H9 (cell line): Measurements from ENCODE around the gene JMJD1C. TPM values are rescaled to one million over a fixed set of nuclear protein-coding genes. Genes with fewer than 3 reads are reported as not detected.

ENCODE experiments used
- DNase-seq: peaks from one replicate; pipeline ENCODE4 v3.0.0-alpha.2; 2017
- H2AFZ ChIP-seq: one replicate; pipeline ENCODE4 v1.6.1; 2013; ENCODE audit warnings: mild to moderate bottlenecking, low read length, control low read depth, moderate library complexity
- H2AK5ac ChIP-seq: 2 replicates; pipeline ENCODE4 v1.6.1; 2013; ENCODE audit warnings: low read length, control low read depth, mixed read lengths; ENCODE audit not compliant: insufficient read length
- H2BK120ac ChIP-seq: one replicate; pipeline ENCODE4 v1.6.1; 2013; ENCODE audit warnings: low read depth, mild to moderate bottlenecking, low read length, control low read depth, inconsistent platforms; ENCODE audit not compliant: poor library complexity, severe bottlenecking
- H2BK12ac ChIP-seq: 2 replicates; pipeline ENCODE4 v1.6.1; 2013; ENCODE audit warnings: low read length, control low read depth, mixed read lengths, low read depth; ENCODE audit not compliant: insufficient read length
- H2BK15ac ChIP-seq: 2 replicates; pipeline ENCODE4 v1.6.1; 2013; ENCODE audit warnings: low read depth, low read length, control low read depth
- H2BK20ac ChIP-seq: one replicate; pipeline ENCODE4 v1.6.1; 2013; ENCODE audit warnings: low read depth, mild to moderate bottlenecking, low read length, control low read depth, inconsistent platforms; ENCODE audit not compliant: poor library complexity, severe bottlenecking
- H2BK5ac ChIP-seq: 2 replicates; pipeline ENCODE4 v1.6.1; 2013; ENCODE audit warnings: low read length, control low read depth, mixed read lengths; ENCODE audit not compliant: insufficient read length
- H3K14ac ChIP-seq: 2 replicates; pipeline ENCODE4 v1.6.1; 2013; ENCODE audit warnings: low read length, control low read depth; ENCODE audit not compliant: insufficient read depth
- H3K18ac ChIP-seq: 2 replicates; pipeline ENCODE4 v1.6.1; 2013; ENCODE audit warnings: low read depth, mild to moderate bottlenecking, mixed read lengths, low read length, control low read depth; ENCODE audit not compliant: insufficient read length
- H3K23ac ChIP-seq: 2 replicates; pipeline ENCODE4 v1.6.1; 2013; ENCODE audit warnings: low read length, control low read depth, mixed read lengths, low read depth; ENCODE audit not compliant: insufficient read length
- H3K23me2 ChIP-seq: 2 replicates; pipeline ENCODE4 v1.6.1; 2013; ENCODE audit warnings: low read depth, mild to moderate bottlenecking, mixed read lengths, low read length, control low read depth; ENCODE audit not compliant: insufficient read length, poor library complexity, severe bottlenecking
- H3K27ac ChIP-seq: 2 replicates; pipeline ENCODE4 v1.5.1; 2013; ENCODE audit warnings: low read length, control low read depth, mixed read lengths, low read depth; ENCODE audit not compliant: insufficient read length
- H3K27me3 ChIP-seq: 2 replicates; pipeline ENCODE4 v1.6.1; 2013; ENCODE audit warnings: low read length, control low read depth, inconsistent platforms; ENCODE audit not compliant: insufficient read depth
- H3K4ac ChIP-seq: 2 replicates; pipeline ENCODE4 v1.6.1; 2013; ENCODE audit warnings: low read depth, mild to moderate bottlenecking, control low read depth, inconsistent platforms, low read length, moderate library complexity
- H3K4me1 ChIP-seq: 2 replicates; pipeline ENCODE4 v1.6.1; 2013; ENCODE audit warnings: low read length, control low read depth, inconsistent platforms; ENCODE audit not compliant: insufficient read depth
- H3K4me2 ChIP-seq: 2 replicates; pipeline ENCODE4 v1.6.1; 2013; ENCODE audit warnings: low read length, control low read depth, mixed read lengths; ENCODE audit not compliant: insufficient read length, insufficient read depth
- H3K56ac ChIP-seq: 2 replicates; pipeline ENCODE4 v1.6.1; 2013; ENCODE audit warnings: low read depth, mild to moderate bottlenecking, mixed read lengths, low read length, control low read depth; ENCODE audit not compliant: insufficient read length
- H3K79me1 ChIP-seq: 2 replicates; pipeline ENCODE4 v1.6.1; 2013; ENCODE audit warnings: low read depth, mild to moderate bottlenecking, moderate library complexity, low read length, control low read depth, inconsistent platforms; ENCODE audit not compliant: insufficient read depth, poor library complexity, severe bottlenecking
- H3K79me2 ChIP-seq: 2 replicates; pipeline ENCODE4 v1.6.1; 2013; ENCODE audit warnings: low read length, control low read depth, inconsistent platforms; ENCODE audit not compliant: insufficient read depth
- H3K9ac ChIP-seq: 2 replicates; pipeline ENCODE4 v1.6.1; 2013; ENCODE audit warnings: low read length, control low read depth, mixed read lengths; ENCODE audit not compliant: insufficient read length; ENCODE audit errors: extremely low read depth
- H3K9me3 ChIP-seq: one replicate; pipeline ENCODE4 v1.6.1; 2013; ENCODE audit warnings: low read depth, low read length, inconsistent platforms; ENCODE audit not compliant: control insufficient read depth
- H3T11ph ChIP-seq: one replicate; pipeline ENCODE4 v1.6.1; 2013; ENCODE audit warnings: mild to moderate bottlenecking, low read length, control low read depth, inconsistent platforms
- H4K20me1 ChIP-seq: one replicate; pipeline ENCODE4 v1.6.1; 2013; ENCODE audit not compliant: control insufficient read depth, insufficient read length, insufficient read depth
- H4K5ac ChIP-seq: 2 replicates; pipeline ENCODE4 v1.6.1; 2013; ENCODE audit warnings: low read depth, mild to moderate bottlenecking, mixed read lengths, low read length, control low read depth; ENCODE audit not compliant: insufficient read length
- H4K8ac ChIP-seq: replicated peaks from 2 replicates; pipeline ENCODE4 v1.6.1; 2013; ENCODE audit warnings: low read length, control low read depth, mixed read lengths, low read depth; ENCODE audit not compliant: insufficient read length
- H4K91ac ChIP-seq: 2 replicates; pipeline ENCODE4 v1.6.1; 2013; ENCODE audit warnings: low read depth, mild to moderate bottlenecking, moderate library complexity, mixed read lengths, low read length, control low read depth; ENCODE audit not compliant: insufficient read length
- H3K27ac Mint-ChIP-seq, 3 experiments: 2 replicates in 2 of 3; 3 replicates in 1 of 3; pipeline ENCODE4 v1.8.0; 2020 to 2021; ENCODE audit warnings: mixed read lengths in 3 of 3, mild to moderate bottlenecking in 1 of 3, moderate library complexity in 1 of 3
- H3K27me3 Mint-ChIP-seq: 2 replicates; pipeline ENCODE4 v1.8.0; 2021; ENCODE audit warnings: low read depth, mild to moderate bottlenecking, moderate library complexity, mixed read lengths
- H3K36me3 Mint-ChIP-seq, 3 experiments: 2 replicates in 2 of 3; 3 replicates in 1 of 3; pipeline ENCODE4 v1.8.0; 2020 to 2021; ENCODE audit warnings: low read depth in 3 of 3, mixed read lengths in 3 of 3; ENCODE audit not compliant: insufficient read depth in 1 of 3
- H3K4me1 Mint-ChIP-seq, 2 experiments: 2 replicates each; pipeline ENCODE4 v1.8.0; 2020; ENCODE audit warnings: mixed read lengths in 2 of 2
- H3K4me3 Mint-ChIP-seq, 2 experiments: 2 replicates in 1 of 2; 3 replicates in 1 of 2; pipeline ENCODE4 v1.8.0; 2020 to 2021; ENCODE audit warnings: mild to moderate bottlenecking in 2 of 2, mixed read lengths in 2 of 2, moderate library complexity in 1 of 2
- H3K9me3 Mint-ChIP-seq, 2 experiments: 2 replicates in 1 of 2; 3 replicates in 1 of 2; pipeline ENCODE4 v1.8.0; 2020; ENCODE audit warnings: mild to moderate bottlenecking in 2 of 2, mixed read lengths in 2 of 2, moderate library complexity in 1 of 2
- WGBS: extraction: QIAGEN DNeasy Blood & Tissue Kit; methylation state at CpG from one replicate; pipeline ENCODE4 v1.1.7; 2013; ENCODE audit warnings: missing lambda C conversion rate, low lambda C conversion rate, mixed read lengths; ENCODE audit not compliant: insufficient read length; ENCODE audit errors: extremely low coverage; 5-methylcytosine and 5-hydroxymethylcytosine counted together
- total RNA-seq: library from RNA; stranded (reverse); gene quantifications from 2 replicates; pipeline ENCODE4 v1.2.1, GENCODE V29; 2021
- TF ChIP-seq, protein P1 (sequence below): fragments of 200-600 bp; sonication (generic); conservative IDR thresholded peaks from 3 replicates; pipeline ENCODE4 v1.8.0; 2021; ENCODE audit warnings: antibody characterized with exemption, mild to moderate bottlenecking

JMJD1C gene
- total RNA-seq, 1 experiment from 2014 or later: 200 TPM

- no peaks in the 10 kb centered on the region; the same call in 1 of the 2 replicates for H3K79me2 ChIP-seq
- no peaks in the 10 kb centered on the region for H3K27me3 Mint-ChIP-seq
Observed at GRCh38 chr10:63489838-63490237, 24.1 kb upstream of the JMJD1C start.

More at GRCh38 chr10:63489838-63490237, 24.1 kb upstream of the JMJD1C start:
- Histone ChIP-seq H3K79me1 (peaks cover 3% of the 10 kb centered on the region), H3K27ac (no peak overlapping the region), H3K14ac (no peak overlapping the region), H3K9ac (no peak overlapping the region), H2BK20ac (no peak overlapping the region), H3K23ac (no peak overlapping the region), H3K4me2 (no peak overlapping the region), H3K18ac (no peak overlapping the region), H3K9me3 (no peaks in the 10 kb centered on the region), H2BK12ac (no peak overlapping the region), H2BK120ac (no peak overlapping the region), H4K8ac (no peak overlapping the region), H3K56ac (no peak overlapping the region), H2AFZ (no peak overlapping the region), H2AK5ac (no peak overlapping the region), H3T11ph (no peak overlapping the region), H2BK5ac (no peak overlapping the region), H2BK15ac (no peak overlapping the region), H3K4ac (no peak overlapping the region), H3K4me1 (no peaks in the 10 kb centered on the region), H4K91ac (no peak overlapping the region), H4K5ac (no peak overlapping the region), H3K27me3 (no peaks in the 10 kb centered on the region), H4K20me1 (no peaks in the 10 kb centered on the region), H3K23me2 (no peaks in the 10 kb centered on the region)
- Mint-ChIP-seq H3K4me1 (peaks cover 8 to 18% of the 10 kb centered on the region in 2 experiments), H3K4me3 (no peak overlapping the region), H3K27ac (no peak overlapping the region), H3K9me3 (peaks cover 8 to 9% of the 10 kb centered on the region in 2 experiments), H3K36me3 (peaks cover 6 to 18% (median 9%) of the 10 kb centered on the region in 3 experiments; a peak in 6 of 7 replicates)
- no peak for DNase-seq
- no CpG with 5 or more reads among the region's 3 CpGs for WGBS
- TF ChIP-seq, protein P1, sequence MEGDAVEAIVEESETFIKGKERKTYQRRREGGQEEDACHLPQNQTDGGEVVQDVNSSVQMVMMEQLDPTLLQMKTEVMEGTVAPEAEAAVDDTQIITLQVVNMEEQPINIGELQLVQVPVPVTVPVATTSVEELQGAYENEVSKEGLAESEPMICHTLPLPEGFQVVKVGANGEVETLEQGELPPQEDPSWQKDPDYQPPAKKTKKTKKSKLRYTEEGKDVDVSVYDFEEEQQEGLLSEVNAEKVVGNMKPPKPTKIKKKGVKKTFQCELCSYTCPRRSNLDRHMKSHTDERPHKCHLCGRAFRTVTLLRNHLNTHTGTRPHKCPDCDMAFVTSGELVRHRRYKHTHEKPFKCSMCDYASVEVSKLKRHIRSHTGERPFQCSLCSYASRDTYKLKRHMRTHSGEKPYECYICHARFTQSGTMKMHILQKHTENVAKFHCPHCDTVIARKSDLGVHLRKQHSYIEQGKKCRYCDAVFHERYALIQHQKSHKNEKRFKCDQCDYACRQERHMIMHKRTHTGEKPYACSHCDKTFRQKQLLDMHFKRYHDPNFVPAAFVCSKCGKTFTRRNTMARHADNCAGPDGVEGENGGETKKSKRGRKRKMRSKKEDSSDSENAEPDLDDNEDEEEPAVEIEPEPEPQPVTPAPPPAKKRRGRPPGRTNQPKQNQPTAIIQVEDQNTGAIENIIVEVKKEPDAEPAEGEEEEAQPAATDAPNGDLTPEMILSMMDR: no peak
